Activated gamma-delta T cell treated with Interleukin-2 at 50 U/mL for 16 hours (primary cell): Measurements from ENCODE around the gene CAMK2N1.

Experiments used
- DNase-seq: peaks from one replicate; pipeline ENCODE4 v3.0.0-alpha.2; 2020

Gene CAMK2N1

DNA sequence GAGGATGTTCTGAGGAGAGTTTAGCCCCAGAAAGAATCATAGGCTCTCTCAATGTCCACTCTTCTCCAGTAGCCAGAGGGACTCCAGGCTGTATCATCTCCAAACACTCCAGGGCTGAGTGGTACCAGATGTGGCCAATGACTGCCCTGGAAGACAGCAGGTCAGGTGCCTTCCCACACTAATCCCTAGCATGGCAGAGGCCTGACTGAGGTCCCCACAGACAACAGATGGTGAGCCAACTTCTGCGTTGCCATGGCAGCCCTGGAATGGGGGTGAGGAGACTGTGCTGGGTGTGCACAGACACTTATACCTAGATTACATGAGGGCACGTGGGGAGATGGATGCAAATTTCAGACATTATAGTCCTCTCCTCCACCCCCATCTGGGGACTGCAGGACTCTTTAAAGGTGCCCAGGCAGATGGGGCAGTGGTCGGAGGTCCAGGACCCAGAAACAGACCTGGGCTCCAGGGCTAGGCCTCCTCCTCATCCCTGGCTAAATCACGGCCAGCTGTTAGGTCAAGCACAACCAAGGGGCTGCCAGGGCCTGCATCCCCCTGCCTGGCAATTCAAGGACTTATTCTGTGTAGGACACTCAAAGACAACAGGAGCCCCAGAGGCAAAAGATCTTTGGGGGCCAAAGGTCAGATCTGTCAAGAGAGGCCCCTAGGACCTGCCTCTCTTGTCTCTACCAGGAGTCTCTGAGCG is 42.9 kb downstream of the CAMK2N1 start:
- DNase-seq = no peak

DNA sequence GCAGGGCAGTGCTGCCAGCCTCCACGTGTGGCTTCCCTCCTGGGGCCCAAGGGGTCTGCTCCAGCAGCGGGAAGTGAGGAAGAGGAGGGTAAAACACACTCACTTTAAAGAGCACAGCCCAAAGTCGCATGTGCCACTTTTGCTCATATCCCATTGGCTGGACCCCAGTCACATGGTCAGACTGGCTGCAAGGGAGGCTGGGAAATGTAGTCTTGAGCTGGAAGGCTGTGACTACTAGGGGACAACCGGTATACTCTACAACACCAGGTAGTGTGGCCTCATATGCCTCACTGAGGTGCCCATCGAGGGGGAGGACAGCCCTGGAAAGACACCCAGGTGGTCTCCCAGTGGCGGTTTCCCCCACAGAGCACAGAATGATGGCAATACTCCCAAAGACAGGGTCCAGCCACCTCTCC is 45.2 kb downstream of the CAMK2N1 start:
- no peak for DNase-seq

DNA sequence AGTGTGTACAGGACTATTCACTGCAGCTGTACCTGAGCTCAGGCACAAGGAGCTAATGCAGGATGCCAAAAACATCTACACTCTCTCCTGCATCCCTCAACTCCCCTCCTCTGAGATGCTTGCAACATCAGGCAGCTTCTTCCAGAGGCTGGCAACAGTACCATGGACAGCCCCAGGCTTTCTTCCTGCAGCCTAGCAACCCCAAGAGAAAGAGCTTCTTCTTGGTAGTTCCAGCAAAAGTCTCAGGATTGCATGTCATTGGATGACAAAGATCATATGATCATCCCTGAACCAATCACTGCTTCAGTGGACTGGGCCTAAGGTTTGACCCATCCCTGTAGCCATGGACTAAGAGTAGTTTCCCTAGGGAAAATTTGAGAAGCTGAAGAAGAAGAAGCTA is 46.7 kb downstream of the CAMK2N1 start:
- no peak for DNase-seq

DNA sequence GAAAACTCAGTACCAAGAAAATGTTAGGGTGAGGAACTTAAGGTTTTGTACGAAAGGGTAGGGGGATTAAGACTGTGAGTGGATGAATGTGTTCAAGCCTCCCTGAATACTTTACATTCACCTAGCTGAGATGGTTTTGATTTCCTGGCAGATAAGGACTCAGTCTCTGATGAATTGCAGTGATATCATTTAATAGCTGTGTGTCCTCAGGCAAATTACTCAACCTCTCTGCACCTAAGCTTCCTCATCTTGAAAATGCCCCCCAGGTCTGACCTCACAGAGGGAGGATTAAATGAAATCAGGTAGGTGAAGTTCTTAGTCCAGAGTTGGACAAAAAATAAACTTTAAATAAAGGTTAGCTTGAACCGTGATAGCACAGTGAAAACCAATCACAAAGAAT is 48.4 kb downstream of the CAMK2N1 start:
- DNase-seq = no peak

DNA sequence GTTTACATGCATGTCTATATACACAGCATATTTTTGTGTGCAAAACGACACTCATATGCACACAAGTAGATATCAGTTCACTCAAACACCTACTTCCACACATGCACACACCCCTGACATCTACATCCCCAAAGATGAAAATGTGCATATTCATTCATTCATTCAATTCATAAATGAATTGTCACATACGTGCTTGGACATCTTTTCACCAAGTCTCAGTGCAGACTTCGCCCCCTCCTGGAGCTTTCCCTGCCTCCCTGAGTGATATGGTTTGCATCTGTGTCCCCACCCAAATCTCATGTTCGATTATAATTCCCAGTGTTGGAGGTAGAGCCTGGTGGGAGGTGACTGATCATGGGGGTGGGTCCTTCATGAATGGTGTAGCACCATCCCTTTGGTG is 53.1 kb downstream of the CAMK2N1 start:
- no peak for DNase-seq
